ENCODE data around the gene A1BG.
"Not testable (repeated sequence)": the region's sequence is repeated elsewhere in the genome, so short reads cannot be mapped to it uniquely, and the experiment has no call there.

- not testable (repeated sequence) for TF ChIP-seq CTCF, POLR2A, POLR2AphosphoS5, EP300 (IDR thresholded peaks at IDR 0.05)
Measured at GRCh38 chr19:58348080-58348479, 5.2 kb downstream of the A1BG start.

Data from suprapubic skin (tissue), 4 donors.